Cardiac muscle cell (in vitro differentiated cells and primary cell): ENCODE results near the gene LAMB4. TPM values are rescaled to one million over a fixed set of nuclear protein-coding genes. Genes with fewer than 3 reads are reported as not detected.

Experiments used
- DNase-seq, 2 donors: peaks; one replicate each; pipeline versions ENCODE4 v3.0.0 to v3.0.0-alpha.2; 2010 to 2017; ENCODE audit warnings: low read depth in 1 of 2, low spot score in 1 of 2
- H3K27ac ChIP-seq: fragments of 200-600 bp; sonication (generic); 2 replicates; pipeline ENCODE4 v1.5.1; 2016
- H3K27me3 ChIP-seq: fragments of 200-600 bp; sonication (generic); 2 replicates; pipeline ENCODE4 v1.6.0; 2016; ENCODE audit warnings: control low read depth
- H3K36me3 ChIP-seq: fragments of 200-600 bp; sonication (generic); 2 replicates; pipeline ENCODE4 v1.5.1; 2016; ENCODE audit warnings: control low read depth
- H3K4me1 ChIP-seq: fragments of 200-600 bp; sonication (generic); 2 replicates; pipeline ENCODE4 v1.8.1; 2017; ENCODE audit warnings: low read depth, mild to moderate bottlenecking, mixed run types
- H3K4me3 ChIP-seq: fragments of 200-600 bp; sonication (generic); 2 replicates; pipeline ENCODE4 v1.5.1; 2016; ENCODE audit warnings: mild to moderate bottlenecking
- H3K9me3 ChIP-seq: fragments of 200-600 bp; sonication (generic); 2 replicates; pipeline ENCODE4 v1.5.1; 2017; ENCODE audit warnings: low read depth, mild to moderate bottlenecking, control low read depth
- CTCF ChIP-seq: IDR thresholded peaks from 2 replicates; pipeline ENCODE4 v1.5.1; 2012; ENCODE audit warnings: low read depth, mild to moderate bottlenecking, low read length
- polyA plus RNA-seq: library from polyadenylated mRNA; unstranded; fragments of >200 nt; fragmentation: Nextera tagmentation; extraction: Ambion mirVana; gene quantifications from 2 replicates; pipeline ENCODE4 v1.2.1, GENCODE V29; 2016
- total RNA-seq: library from RNA; depleted of rRNA; stranded (reverse); fragments of >200 nt; gene quantifications from 2 replicates; pipeline ENCODE4 v1.2.3, GENCODE V29; 2016

The LAMB4 gene
- total and polyA plus RNA-seq, 2 experiments from 2014 or later: not detected

- H3K4me3 ChIP-seq: no peak overlapping the region
- no peak for DNase-seq
- no peaks in the 10 kb centered on the region for H3K4me1 ChIP-seq
- no peak for TF ChIP-seq CTCF
- H3K27ac ChIP-seq: no peak overlapping the region
- no peaks in the 10 kb centered on the region for H3K36me3 ChIP-seq
- H3K9me3 ChIP-seq: no peaks in the 10 kb centered on the region
- H3K27me3 ChIP-seq: no peaks in the 10 kb centered on the region
These were observed 99.6 kb downstream of the LAMB4 start for GRCh38 chr7:108030516-108030915.

- Histone ChIP-seq H3K27ac (no peak overlapping the region), H3K4me3 (no peak overlapping the region), H3K9me3 (no peaks in the 10 kb centered on the region), H3K36me3 (no peaks in the 10 kb centered on the region), H3K4me1 (no peaks in the 10 kb centered on the region), H3K27me3 (no peaks in the 10 kb centered on the region)
- TF ChIP-seq CTCF: no peak
- no peak for DNase-seq
These were observed 101.1 kb downstream of the LAMB4 start for GRCh38 chr7:108029034-108029433.

GRCh38 chr7:108028111-108028510, 102.0 kb downstream of the LAMB4 start:
- no peak for DNase-seq
- Histone ChIP-seq H3K9me3 (no peaks in the 10 kb centered on the region), H3K27me3 (peaks cover 6% of the 10 kb centered on the region), H3K36me3 (no peaks in the 10 kb centered on the region), H3K4me3 (no peak overlapping the region), H3K27ac (no peak overlapping the region), H3K4me1 (no peaks in the 10 kb centered on the region)
- no peak for TF ChIP-seq CTCF

- TF ChIP-seq CTCF: no peak
- Histone ChIP-seq H3K4me3 (no peak overlapping the region), H3K9me3 (no peaks in the 10 kb centered on the region), H3K27ac (no peak overlapping the region), H3K27me3 (peaks cover 8% of the 10 kb centered on the region), H3K36me3 (no peaks in the 10 kb centered on the region), H3K4me1 (no peaks in the 10 kb centered on the region)
- no peak for DNase-seq
These were observed 102.9 kb downstream of the LAMB4 start for GRCh38 chr7:108027239-108027638.

- DNase-seq: no peak
- TF ChIP-seq CTCF: no peak
- Histone ChIP-seq H3K9me3 (no peaks in the 10 kb centered on the region), H3K4me3 (no peak overlapping the region), H3K4me1 (no peaks in the 10 kb centered on the region), H3K27ac (no peak overlapping the region), H3K27me3 (peaks cover 8% of the 10 kb centered on the region), H3K36me3 (no peaks in the 10 kb centered on the region)
These were observed 103.5 kb downstream of the LAMB4 start for GRCh38 chr7:108026647-108027046.

- H3K4me1 ChIP-seq: no peaks in the 10 kb centered on the region
- no peak overlapping the region for H3K27ac ChIP-seq
- no peaks in the 10 kb centered on the region for H3K9me3 ChIP-seq
- H3K27me3 ChIP-seq: peaks cover 8% of the 10 kb centered on the region
- H3K4me3 ChIP-seq: no peak overlapping the region
- no peak for DNase-seq
- TF ChIP-seq CTCF: no peak
- H3K36me3 ChIP-seq: no peaks in the 10 kb centered on the region
These were observed 104.0 kb downstream of the LAMB4 start for GRCh38 chr7:108026116-108026515.
